HG03108 (cell line): ENCODE measurements around the gene MED13L.

Experiments
- ATAC-seq: cut with Tn5 transposase; IDR thresholded peaks from one replicate; pipeline ENCODE4 v1.9.1; 2021; ENCODE audit warnings: moderate library complexity; ENCODE audit not compliant: unreplicated experiment

The MED13L gene

GRCh38 chr12:115949675-115950074, 327.8 kb downstream of the MED13L start:
- ATAC-seq, result no peak

- no peak for ATAC-seq
These were observed 329.8 kb downstream of the MED13L start for GRCh38 chr12:115947696-115948062.

GRCh38 chr12:115946867-115947695, 330.4 kb downstream of the MED13L start:
- no peak for ATAC-seq

- no peak for ATAC-seq
These were observed 331.4 kb downstream of the MED13L start for GRCh38 chr12:115946092-115946491.

- no peak for ATAC-seq
These were observed 332.0 kb downstream of the MED13L start for GRCh38 chr12:115945491-115945885.

GRCh38 chr12:115944837-115945490, 332.5 kb downstream of the MED13L start:
- no peak for ATAC-seq

- ATAC-seq, result no peak
These were observed 333.1 kb downstream of the MED13L start for GRCh38 chr12:115944392-115944742.

GRCh38 chr12:115943630-115944391, 333.7 kb downstream of the MED13L start:
- ATAC-seq, result no peak

- ATAC-seq, result no peak
These were observed 334.2 kb downstream of the MED13L start for GRCh38 chr12:115943310-115943629.

- no peak for ATAC-seq
These were observed 335.1 kb downstream of the MED13L start for GRCh38 chr12:115942346-115942745.

GRCh38 chr12:115941362-115941761, 336.1 kb downstream of the MED13L start:
- ATAC-seq, result no peak

- no peak for ATAC-seq
These were observed 338.6 kb downstream of the MED13L start for GRCh38 chr12:115938794-115939377.

- ATAC-seq, result no peak
These were observed 340.2 kb downstream of the MED13L start for GRCh38 chr12:115936997-115937916.

GRCh38 chr12:115934877-115935276, 342.6 kb downstream of the MED13L start:
- no peak for ATAC-seq

GRCh38 chr12:115934046-115934445, 343.4 kb downstream of the MED13L start:
- no peak for ATAC-seq

- ATAC-seq, result no peak
These were observed 345.4 kb downstream of the MED13L start for GRCh38 chr12:115932066-115932465.

- ATAC-seq, result no peak
These were observed 347.2 kb downstream of the MED13L start for GRCh38 chr12:115930336-115930735.

- ATAC-seq, result no peak
These were observed 351.3 kb downstream of the MED13L start for GRCh38 chr12:115926037-115926670.

- no peak for ATAC-seq
These were observed 353.6 kb downstream of the MED13L start for GRCh38 chr12:115923851-115924250.

- ATAC-seq, result no peak
These were observed 354.4 kb downstream of the MED13L start for GRCh38 chr12:115922952-115923564.
